GM12874 (cell line): ENCODE data around the gene MYO6.

Source experiments
- TF ChIP-seq, protein P1 (sequence below): IDR thresholded peaks from 2 replicates; pipeline ENCODE4 v1.5.1; 2011; ENCODE audit warnings: low read depth, mild to moderate bottlenecking, control low read depth, low read length, moderate library complexity; ENCODE audit not compliant: insufficient read depth

MYO6 gene

DNA sequence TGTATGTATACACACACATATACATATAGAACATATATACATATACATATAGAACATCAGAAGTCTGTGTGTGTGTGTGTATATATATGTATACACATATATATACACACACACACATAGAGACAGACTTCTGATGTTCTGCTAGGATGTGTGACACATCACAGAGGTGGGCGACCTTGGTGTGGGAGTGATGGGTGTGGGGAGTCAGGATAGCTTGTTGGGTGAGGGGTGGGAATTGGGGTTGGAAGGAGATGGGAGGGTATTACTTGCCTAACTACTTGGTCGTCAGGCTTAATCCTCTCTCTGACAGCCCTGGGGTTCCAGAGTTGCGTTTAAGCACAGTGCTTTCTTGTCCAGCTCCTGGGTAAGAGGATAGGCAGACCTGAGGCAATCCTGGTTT lies 8.3 kb downstream of the MYO6 start:
- TF ChIP-seq, protein P1, sequence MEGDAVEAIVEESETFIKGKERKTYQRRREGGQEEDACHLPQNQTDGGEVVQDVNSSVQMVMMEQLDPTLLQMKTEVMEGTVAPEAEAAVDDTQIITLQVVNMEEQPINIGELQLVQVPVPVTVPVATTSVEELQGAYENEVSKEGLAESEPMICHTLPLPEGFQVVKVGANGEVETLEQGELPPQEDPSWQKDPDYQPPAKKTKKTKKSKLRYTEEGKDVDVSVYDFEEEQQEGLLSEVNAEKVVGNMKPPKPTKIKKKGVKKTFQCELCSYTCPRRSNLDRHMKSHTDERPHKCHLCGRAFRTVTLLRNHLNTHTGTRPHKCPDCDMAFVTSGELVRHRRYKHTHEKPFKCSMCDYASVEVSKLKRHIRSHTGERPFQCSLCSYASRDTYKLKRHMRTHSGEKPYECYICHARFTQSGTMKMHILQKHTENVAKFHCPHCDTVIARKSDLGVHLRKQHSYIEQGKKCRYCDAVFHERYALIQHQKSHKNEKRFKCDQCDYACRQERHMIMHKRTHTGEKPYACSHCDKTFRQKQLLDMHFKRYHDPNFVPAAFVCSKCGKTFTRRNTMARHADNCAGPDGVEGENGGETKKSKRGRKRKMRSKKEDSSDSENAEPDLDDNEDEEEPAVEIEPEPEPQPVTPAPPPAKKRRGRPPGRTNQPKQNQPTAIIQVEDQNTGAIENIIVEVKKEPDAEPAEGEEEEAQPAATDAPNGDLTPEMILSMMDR: no peak

DNA sequence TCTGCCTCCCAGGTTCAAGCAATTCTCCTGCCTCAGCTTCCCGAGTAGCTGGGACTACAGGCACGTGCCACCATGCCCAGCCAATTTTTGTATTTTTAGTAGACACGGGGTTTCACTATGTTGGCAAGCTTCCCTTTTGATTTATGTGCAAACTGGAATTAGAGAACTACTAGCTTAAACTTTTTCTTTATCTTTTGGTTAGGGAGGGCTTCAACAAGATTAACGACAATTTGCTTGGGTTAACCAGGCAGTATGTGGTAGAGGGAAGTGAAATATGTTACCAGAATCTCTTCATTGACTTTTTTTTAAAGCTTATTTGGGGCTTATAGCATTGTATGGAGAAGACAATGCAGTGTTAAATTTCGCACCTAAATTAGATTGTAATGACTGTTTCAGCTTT lies 9.0 kb downstream of the MYO6 start:
- TF ChIP-seq, protein P1: no peak

DNA sequence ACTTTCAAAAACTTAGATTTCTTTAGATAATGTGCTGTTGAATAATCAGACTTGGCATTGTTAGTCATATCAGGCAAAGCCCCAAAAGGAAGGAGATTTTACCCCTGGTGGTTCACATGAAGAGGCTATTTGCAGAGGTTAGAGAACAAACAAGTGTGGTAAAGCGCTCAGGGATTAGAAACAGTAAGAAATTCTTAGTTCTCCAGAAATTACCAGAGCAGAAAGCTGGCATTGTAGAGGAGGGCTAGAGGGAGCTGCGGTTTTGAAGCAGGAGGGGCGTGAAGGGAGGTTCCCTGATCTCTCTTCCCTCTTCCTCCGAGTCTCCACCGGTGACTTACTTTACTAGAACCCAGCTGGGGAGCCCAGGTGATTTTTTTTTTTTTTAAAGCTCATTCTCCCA lies 10.2 kb downstream of the MYO6 start:
- TF ChIP-seq, protein P1: no peak

DNA sequence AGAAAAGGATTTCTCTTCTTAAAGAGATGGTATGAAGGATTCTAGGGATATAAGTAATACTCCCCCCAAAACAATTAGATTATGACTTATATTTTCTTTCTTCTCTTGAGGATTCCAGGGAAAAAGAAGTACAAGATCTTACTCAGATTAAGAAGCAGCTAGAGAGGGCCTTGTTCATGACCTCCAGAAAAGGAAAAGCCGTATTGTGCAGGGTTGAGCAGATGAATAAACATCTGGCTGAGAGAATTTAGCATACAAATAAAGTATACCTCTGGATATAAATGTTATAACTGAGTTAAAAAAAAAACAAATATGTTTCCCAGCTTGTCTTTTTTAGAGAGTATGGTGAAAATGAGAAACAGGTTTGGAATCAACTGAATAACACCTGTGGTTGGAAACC lies 11.3 kb downstream of the MYO6 start:
- TF ChIP-seq, protein P1: no peak

DNA sequence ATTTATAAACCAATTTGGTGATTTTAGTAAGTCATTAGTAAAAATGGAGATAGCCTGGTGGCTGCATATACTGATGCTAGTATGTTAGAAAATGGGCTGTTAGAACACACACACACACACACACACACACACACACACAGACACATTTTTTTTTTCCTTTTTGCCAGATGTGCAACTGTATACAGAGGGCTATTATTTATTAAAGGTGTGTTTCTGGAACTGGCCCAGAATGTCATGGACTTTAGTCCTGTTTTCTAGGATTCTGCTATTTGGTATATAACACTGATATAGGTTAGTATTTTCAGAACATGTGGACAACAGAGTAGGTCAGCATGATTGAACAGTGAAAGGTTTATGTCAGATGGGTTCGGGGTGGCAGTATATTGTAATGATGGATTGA lies 12.4 kb downstream of the MYO6 start:
- TF ChIP-seq, protein P1: no peak

DNA sequence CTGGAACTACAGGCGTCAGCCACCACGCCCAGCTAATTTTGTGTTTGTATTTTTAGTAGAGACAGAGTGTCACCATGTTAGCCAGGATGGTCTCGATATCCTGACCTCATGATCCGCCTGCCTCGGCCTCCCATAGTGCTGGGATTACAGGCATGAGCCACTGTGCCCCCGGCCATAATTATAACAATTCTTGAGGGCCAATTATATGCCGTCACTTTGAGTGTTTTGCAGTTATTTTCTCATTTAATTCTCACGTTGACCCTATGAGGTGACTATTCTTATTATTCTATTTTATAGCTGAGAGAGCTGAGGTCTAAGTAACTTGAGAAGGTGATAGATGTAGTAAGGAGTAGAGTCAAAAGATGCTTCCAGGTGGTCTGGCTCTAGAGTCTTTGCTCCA lies 13.0 kb downstream of the MYO6 start:
- TF ChIP-seq, protein P1: no peak

DNA sequence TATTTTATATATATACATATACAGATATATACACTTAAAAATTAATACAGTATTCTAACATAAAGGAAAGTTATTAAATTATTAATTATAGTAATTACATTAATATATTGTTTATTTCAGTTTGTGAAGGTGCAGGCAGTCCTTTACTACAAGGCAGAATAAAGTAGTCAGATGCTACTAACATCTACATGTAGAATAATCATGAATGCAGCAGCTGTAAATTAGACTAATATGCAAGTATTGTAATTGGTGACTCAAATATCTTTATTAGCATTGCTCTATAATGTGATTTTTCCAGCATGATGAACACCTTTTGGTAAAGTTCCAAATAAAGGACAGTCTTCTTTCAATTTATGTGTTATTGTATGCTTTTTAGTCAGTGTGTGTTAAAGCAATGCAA lies 17.3 kb downstream of the MYO6 start:
- TF ChIP-seq, protein P1: no peak

DNA sequence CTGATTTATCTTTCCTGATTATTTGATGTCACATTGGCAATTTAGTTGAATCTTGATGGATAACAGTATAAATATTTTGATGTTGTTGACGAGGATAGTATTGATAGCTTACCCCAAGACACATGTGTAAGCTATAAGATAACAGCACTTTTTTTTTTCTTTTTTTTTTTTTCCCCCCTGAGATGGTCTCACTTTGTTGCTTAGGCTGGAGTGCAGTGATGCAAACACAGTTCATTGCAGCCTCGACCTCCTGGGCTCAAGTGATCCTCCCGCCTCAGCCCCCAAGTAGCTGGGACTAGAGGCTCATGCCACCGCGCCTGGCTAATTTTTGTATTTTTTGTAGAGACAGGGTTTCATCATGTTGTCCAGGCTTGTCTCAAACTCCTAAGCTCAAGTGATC lies 21.8 kb downstream of the MYO6 start:
- TF ChIP-seq, protein P1: no peak
